Measurements from ENCODE around the gene SMTN.

GRCh38 chr22:31122196-31122531 lies 41.0 kb downstream of the SMTN start:
- no peak for TF ChIP-seq CTCF (IDR thresholded peaks at IDR 0.05)
- TF ChIP-seq POLR2A (IDR thresholded peaks at IDR 0.05), result no peak
